NCI-H2107 (cell line): ENCODE results near the gene MCEMP1.
A peak's percentile ranks its signal among the peaks of the same experiment; 100 is the strongest.

Experiments
- DNase-seq: peaks from one replicate; lab custom pipeline; 2025; lab: John Stamatoyannopoulos, UW

Gene MCEMP1, protein sequence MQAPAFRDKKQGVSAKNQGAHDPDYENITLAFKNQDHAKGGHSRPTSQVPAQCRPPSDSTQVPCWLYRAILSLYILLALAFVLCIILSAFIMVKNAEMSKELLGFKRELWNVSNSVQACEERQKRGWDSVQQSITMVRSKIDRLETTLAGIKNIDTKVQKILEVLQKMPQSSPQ

DNA sequence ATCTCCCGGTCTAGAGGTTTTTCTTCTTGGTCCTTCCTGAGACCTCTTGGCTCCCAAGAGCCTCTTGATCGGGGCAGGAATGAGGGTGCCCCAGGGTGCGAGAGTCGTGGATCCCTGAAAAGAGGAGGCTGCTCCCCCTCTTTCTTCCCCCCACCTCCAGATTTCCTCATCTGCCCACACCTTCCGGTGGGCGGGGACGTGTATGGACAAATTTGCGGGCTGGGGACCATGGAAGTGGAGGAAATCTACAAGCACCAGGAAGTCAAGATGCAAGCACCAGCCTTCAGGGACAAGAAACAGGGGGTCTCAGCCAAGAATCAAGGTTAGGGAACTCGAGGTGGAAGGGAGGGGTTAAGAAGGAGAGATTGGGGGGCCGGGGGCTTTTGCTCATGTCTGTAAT is at the start of gene MCEMP1:
Gene MCEMP1, plus strand, starts transcription at position 237 of the 400 bp plus-strand sequence. Its CDS starts 31 bp downstream, at position 268.
- DNase-seq = no peak

DNA sequence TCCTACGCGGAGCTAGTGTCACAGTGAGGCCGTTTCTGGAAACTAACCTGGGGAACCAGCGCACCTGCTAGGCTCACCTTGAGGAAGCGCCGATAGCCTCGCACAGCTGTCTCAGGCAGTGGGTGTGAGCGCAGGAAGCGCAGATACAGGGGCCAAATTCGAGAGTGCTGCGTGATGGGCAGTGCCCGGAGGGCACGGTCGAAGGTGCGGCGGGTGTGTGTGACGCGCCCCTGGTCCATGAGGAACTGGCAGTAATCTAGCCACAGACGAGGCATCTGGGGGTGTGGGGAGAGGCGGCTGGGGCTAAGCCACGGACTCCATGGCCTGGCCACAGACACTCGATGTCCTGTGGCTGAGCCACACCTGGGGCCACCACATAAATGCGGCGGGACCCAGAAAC is 49.7 kb upstream of the MCEMP1 start:
- DNase-seq = no peak

DNA sequence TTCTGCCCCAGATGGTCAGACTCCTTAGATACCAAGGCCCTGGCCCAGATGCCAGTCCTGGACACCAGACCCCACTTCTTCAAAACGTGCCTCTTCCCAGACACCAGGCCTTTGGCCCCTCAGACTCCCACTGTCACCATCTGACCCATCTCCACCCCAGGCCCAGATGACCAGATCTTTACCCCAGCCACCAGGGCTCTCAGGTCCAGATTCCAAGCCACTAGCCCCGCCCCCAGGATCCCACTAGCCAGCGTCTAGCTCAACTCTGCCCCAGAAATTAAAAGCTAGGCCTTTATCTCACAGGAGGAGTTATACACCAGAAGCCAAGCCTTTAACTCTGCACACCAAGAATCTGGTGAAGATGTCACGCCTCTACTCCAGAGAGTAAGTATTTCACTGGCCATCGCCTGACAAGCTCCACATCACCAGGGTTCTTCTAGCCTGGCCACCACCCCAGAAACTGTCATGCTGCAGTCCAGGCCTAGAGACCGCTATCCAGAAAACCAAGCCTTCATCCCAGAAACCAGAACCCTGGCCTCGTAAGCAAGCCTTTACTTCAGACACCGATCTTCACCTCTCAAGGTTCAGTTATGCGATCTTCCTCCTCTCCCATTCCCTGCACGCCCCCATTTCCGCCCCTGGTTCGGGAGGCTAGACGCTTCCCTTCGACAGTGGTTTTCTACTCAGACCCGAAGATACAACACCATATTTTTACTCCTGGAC is 48.1 kb upstream of the MCEMP1 start:
- no peak for DNase-seq

GRCh38 chr19:7629347-7630054 is 47.4 kb upstream of the MCEMP1 start, which contains the start of the genes PET100 and XAB2:
Gene PET100, plus strand, starts transcription at chr19:7629793. Its CDS starts 41 bp downstream, at chr19:7629834.
Gene XAB2, minus strand, starts transcription at chr19:7629545. Its CDS starts 18 bp downstream, at chr19:7629527.
- DNase-seq = peak; percentile 92

DNA sequence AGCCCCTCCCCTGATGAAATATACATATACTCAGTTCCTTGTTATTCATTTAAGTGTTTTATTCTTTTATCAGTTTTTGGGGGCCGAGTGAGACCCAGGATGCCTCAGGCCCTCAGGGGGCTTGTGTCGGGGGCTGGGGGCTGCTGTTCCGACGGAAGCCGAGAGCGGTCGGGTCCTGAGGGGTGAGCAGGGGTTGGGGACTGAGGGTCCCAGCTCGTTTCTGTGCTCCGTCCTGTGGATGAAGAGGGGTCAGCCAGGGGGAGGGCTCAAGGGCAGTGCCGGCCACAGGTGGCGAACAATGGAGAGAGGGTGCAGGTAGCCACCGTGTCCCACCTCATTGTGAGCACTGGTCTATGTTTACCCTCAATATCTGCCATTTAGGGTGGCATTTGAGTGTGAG is 45.3 kb upstream of the MCEMP1 start:
- no peak for DNase-seq

- no peak for DNase-seq
These were observed 44.3 kb upstream of the MCEMP1 start for GRCh38 chr19:7632340-7633203.

- DNase-seq = no peak
These were observed 43.2 kb upstream of the MCEMP1 start, which contains the start of gene PCP2 for GRCh38 chr19:7633698-7634097. Gene PCP2, minus strand, starts transcription at chr19:7633719. Its CDS starts 262 bp downstream, at chr19:7633457.

GRCh38 chr19:7635670-7636069 is 41.2 kb upstream of the MCEMP1 start:
- no peak for DNase-seq

- no peak for DNase-seq
These were observed 40.6 kb upstream of the MCEMP1 start for GRCh38 chr19:7636317-7636690.

DNA sequence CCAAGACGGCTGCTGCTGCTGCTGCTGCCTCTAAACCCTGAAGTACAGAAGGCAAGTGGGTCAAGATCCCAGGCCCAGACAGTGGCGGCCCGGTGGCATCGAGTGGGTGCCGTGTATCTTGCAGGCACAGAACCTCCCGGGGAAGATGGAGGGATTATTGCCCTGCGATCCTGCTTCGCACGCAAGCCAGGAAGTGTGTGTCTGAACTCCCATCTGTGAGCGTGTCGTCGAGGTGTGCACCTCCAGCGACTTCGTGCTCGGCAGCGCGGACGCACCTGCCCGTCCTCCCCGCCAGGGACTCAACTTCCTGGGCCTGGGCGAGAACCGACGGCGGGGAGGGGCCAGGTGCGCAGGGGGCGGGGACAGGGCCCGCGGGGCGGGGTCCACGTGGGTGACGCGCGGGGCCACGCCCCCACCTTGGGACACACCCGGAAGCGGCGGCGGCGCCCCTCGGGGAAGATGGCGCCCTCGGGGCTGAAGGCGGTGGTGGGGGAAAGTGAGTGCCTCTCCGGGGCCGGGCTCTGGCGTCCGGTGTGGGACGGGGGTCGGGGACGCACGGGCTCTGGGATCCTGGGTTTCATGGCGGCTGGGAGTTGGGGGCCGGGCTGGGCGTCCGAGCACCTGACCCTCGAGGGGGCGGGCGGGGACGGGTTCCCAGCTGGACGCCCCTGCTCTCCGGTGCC is 40.1 kb upstream of the MCEMP1 start, which contains the start of gene STXBP2:
Gene STXBP2, plus strand, starts transcription at position 420 of the 683 bp plus-strand sequence. Its CDS starts 40 bp downstream, at position 460.
- peak; percentile 17 for DNase-seq

GRCh38 chr19:7637374-7638256 is 39.3 kb upstream of the MCEMP1 start:
- DNase-seq = no peak

GRCh38 chr19:7638802-7639465 is 38.0 kb upstream of the MCEMP1 start:
- DNase-seq = no peak

- no peak for DNase-seq
These were observed 37.0 kb upstream of the MCEMP1 start for GRCh38 chr19:7639863-7640348.

DNA sequence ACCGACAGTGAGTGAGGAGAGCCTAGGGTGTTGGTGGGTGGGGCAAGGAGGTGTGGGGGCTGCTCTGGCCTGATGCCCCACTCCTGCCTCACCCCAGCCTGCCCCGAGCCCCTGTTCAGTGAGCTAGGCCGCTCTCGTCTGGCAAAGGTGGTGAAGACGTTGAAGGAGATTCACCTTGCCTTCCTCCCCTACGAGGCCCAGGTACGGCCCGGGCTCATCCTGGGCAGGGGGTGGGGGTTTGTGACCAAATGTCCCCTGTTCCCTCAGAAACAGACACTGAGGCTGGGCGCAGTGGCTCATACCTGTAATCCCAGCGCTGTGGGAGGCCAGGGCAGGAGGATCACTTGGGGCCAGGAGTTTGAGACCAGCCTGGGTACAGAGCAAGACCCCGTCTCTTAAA is 36.1 kb upstream of the MCEMP1 start:
- no peak for DNase-seq

GRCh38 chr19:7641290-7642276 is 35.3 kb upstream of the MCEMP1 start:
- no peak for DNase-seq

DNA sequence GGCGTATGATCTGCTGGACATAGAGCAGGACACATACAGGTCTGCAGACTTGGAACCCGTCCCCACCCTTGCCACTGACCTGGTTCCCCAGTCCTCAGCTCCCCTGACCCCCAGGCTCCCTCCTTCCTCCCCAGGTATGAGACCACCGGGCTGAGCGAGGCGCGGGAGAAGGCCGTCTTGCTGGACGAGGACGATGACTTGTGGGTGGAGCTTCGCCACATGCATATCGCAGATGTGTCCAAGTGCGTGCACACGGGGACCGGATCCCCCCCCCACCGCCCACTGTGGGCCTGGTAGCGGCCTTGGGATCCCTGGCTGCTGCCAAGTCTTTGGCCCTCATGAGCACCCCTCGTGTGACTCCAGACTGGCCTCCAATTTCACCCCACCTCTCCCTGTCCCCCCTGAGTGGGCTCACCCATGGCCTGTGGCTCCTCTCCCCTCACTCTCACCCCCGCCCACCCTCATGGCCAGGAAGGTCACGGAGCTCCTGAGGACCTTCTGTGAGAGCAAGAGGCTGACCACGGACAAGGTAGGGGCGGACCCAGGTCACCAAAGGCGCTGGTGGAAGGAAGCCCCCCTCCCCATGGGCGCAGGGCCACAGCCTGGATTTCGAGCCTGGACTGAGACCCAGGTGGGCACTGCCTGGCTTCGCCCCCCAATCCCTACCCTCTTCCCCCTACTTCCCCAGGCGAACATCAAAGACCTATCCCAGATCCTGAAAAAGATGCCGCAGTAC is 34.4 kb upstream of the MCEMP1 start:
- DNase-seq = no peak

GRCh38 chr19:7643031-7643415 is 33.9 kb upstream of the MCEMP1 start:
- no peak for DNase-seq
